Choroid plexus epithelial cell (primary cell): Measurements from ENCODE around the gene IL3.

Experiments
- DNase-seq: peaks from one replicate; pipeline ENCODE4 v3.0.0-alpha.2; 2010; ENCODE audit warnings: low read depth
- H3K4me3 ChIP-seq: 2 replicates; pipeline ENCODE4 v1.5.1; 2011; ENCODE audit warnings: low read depth, mild to moderate bottlenecking, control low read depth, low read length, moderate library complexity
- CTCF ChIP-seq: conservative IDR thresholded peaks from 2 replicates; pipeline ENCODE4 v1.5.1; 2011; ENCODE audit warnings: low read depth, mild to moderate bottlenecking, control low read depth, inconsistent platforms, low read length, moderate library complexity

IL3 gene

GRCh38 chr5:132060501-132061161 is at the start of gene IL3:
TSS of gene IL3 (plus strand) at chr5:132060655. CDS start at chr5:132060707, 52 bp downstream.
- TF ChIP-seq CTCF = no peak
- no peak within 1 kb of the TSS for H3K4me3 ChIP-seq
- DNase-seq = no peak

GRCh38 chr5:132010989-132011621 is 49.4 kb upstream of the IL3 start:
- H3K4me3 ChIP-seq = peak overlapping the region; percentile 56
- DNase-seq = no peak
- no peak for TF ChIP-seq CTCF

GRCh38 chr5:132011622-132012343 is 48.7 kb upstream of the IL3 start, which contains the start of gene ACSL6:
TSS of gene ACSL6 (minus strand) at chr5:132011658. CDS start at chr5:132011553, 105 bp downstream.
- no peak for DNase-seq
- H3K4me3 ChIP-seq = peak within 1 kb of the TSS; percentile 56
- TF ChIP-seq CTCF = no peak

GRCh38 chr5:132012371-132013005 is 48.0 kb upstream of the IL3 start:
- no peak overlapping the region for H3K4me3 ChIP-seq
- no peak for TF ChIP-seq CTCF
- DNase-seq = peak; percentile 85

GRCh38 chr5:132013006-132013689 is 47.3 kb upstream of the IL3 start:
- no peak for TF ChIP-seq CTCF
- no peak for DNase-seq

GRCh38 chr5:132013711-132014110 is 46.7 kb upstream of the IL3 start:
- TF ChIP-seq CTCF = no peak
- DNase-seq = no peak

More at GRCh38 chr5:132013006-132013689, 47.3 kb upstream of the IL3 start:
- no peak overlapping the region for H3K4me3 ChIP-seq

More at GRCh38 chr5:132013711-132014110, 46.7 kb upstream of the IL3 start:
- no peak overlapping the region for H3K4me3 ChIP-seq
